ENCODE measurements around the gene ARGFX. TPM values are rescaled to one million over a fixed set of nuclear protein-coding genes. Genes with fewer than 3 reads are reported as not detected.

The ARGFX gene
- total and polyA plus RNA-seq, 9 of the 15 experiments (the other 6 are each of a cell fraction or from before 2014, with no cell fraction given) = not detected

GRCh38 chr3:121520510-121520909 lies 47.2 kb upstream of the ARGFX start:
- Histone ChIP-seq H3K4me1 (replicated peaks in 1 of 2; ENCODE audit: control insufficient read depth in 2 of 2, insufficient read depth in 2 of 2, low read length in 2 of 2) (no peaks in the 10 kb centered on the region), H3K27ac (ENCODE audit: extremely low read depth, low read depth, low read length) (no peak overlapping the region), H3K36me3 (ENCODE audit: control insufficient read depth, insufficient read depth, low read length) (peaks cover 56% of the 10 kb centered on the region; the same call in 1 of the 3 replicates), H4K20me1 (replicated peaks; ENCODE audit: control insufficient read depth, insufficient read depth, low read length) (no peaks in the 10 kb centered on the region), H3K9me3 (replicated peaks; ENCODE audit: control insufficient read depth, insufficient read depth, low read depth, low read length) (no peaks in the 10 kb centered on the region; the same call in 1 of the 2 replicates), H3K4me3 (no peak overlapping the region), H3K4me2 (ENCODE audit: insufficient read depth, low read length) (no peak overlapping the region), H3K27me3 (ENCODE audit: control insufficient read depth in 2 of 2, insufficient read depth in 2 of 2, low read length in 2 of 2) (no peaks in the 10 kb centered on the region), H2AFZ (ENCODE audit: low read depth, low read length) (no peak overlapping the region), H3K79me2 (ENCODE audit: control insufficient read depth, insufficient read depth, low read length) (no peaks in the 10 kb centered on the region), H3K9ac (ENCODE audit: insufficient read depth in 1 of 2, low read depth in 2 of 2, low read length in 2 of 2) (no peak overlapping the region), H3K9me1 (ENCODE audit: control insufficient read depth, insufficient read depth, low read length) (no peaks in the 10 kb centered on the region)
- no peak for FAIRE-seq
- CTCF ChIA-PET (ENCODE audit: low intra/inter-chr PET ratio) = no interaction called here
- no TSS peak for BruUV-seq (replicated peaks)
- intact Hi-C loops (cut with micrococcal nuclease) (no loop called here), in situ Hi-C loops (cut with MboI) (no loop called here)
- POLR2A ChIA-PET = interaction anchor here (0.6 kb wide), 1 partner anchor 24 kb away, joined by 3 read pairs; no protein-coding TSS in a partner anchor
- WGBS (ENCODE audit: insufficient coverage, low coverage, missing lambda C conversion rate) = 92% methylated on average over 3 of the region's 3 CpGs
- no peak for DNase-seq (ENCODE audit: extremely low read depth in 1 of 4, low spot score in 3 of 4)
- ATAC-seq = no peak
- TF ChIP-seq REST (IDR thresholded peaks at IDR 0.05; ENCODE audit: borderline replicate concordance) (no peak), REST (CRISPR knock-in tag; IDR thresholded peaks at IDR 0.05; ENCODE audit: low read depth) (no peak), ILF3 (IDR thresholded peaks at IDR 0.05; ENCODE audit: borderline replicate concordance) (no peak), HIVEP1 (CRISPR knock-in tag; IDR thresholded peaks at IDR 0.05) (no peak)
- TF ChIP-seq, protein P1, sequence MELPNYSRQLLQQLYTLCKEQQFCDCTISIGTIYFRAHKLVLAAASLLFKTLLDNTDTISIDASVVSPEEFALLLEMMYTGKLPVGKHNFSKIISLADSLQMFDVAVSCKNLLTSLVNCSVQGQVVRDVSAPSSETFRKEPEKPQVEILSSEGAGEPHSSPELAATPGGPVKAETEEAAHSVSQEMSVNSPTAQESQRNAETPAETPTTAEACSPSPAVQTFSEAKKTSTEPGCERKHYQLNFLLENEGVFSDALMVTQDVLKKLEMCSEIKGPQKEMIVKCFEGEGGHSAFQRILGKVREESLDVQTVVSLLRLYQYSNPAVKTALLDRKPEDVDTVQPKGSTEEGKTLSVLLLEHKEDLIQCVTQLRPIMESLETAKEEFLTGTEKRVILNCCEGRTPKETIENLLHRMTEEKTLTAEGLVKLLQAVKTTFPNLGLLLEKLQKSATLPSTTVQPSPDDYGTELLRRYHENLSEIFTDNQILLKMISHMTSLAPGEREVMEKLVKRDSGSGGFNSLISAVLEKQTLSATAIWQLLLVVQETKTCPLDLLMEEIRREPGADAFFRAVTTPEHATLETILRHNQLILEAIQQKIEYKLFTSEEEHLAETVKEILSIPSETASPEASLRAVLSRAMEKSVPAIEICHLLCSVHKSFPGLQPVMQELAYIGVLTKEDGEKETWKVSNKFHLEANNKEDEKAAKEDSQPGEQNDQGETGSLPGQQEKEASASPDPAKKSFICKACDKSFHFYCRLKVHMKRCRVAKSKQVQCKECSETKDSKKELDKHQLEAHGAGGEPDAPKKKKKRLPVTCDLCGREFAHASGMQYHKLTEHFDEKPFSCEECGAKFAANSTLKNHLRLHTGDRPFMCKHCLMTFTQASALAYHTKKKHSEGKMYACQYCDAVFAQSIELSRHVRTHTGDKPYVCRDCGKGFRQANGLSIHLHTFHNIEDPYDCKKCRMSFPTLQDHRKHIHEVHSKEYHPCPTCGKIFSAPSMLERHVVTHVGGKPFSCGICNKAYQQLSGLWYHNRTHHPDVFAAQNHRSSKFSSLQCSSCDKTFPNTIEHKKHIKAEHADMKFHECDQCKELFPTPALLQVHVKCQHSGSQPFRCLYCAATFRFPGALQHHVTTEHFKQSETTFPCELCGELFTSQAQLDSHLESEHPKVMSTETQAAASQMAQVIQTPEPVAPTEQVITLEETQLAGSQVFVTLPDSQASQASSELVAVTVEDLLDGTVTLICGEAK (IDR thresholded peaks at IDR 0.05) = peak; percentile 87
- TF ChIP-seq, protein P1 (CRISPR knock-in tag; IDR thresholded peaks at IDR 0.05) = peak; percentile 59; the same call in 1 of the 2 replicates

Measured in K562 (cell line).